OCI-LY7 (cell line): ENCODE results near the gene TBC1D30. TPM values are rescaled to one million over a fixed set of nuclear protein-coding genes. Genes with fewer than 3 reads are reported as not detected.

Source experiments
- BruUV-seq: library from RNA; stranded (reverse); fragments of 400-500 nt; replicated peaks from 2 replicates; lab custom pipeline; 2021; lab: Mats Ljungman, UMichigan
- CTCF ChIA-PET: fragments of 300-600 bp; sonication (Branson Sonifier 250); formaldehyde crosslinking; loops from one replicate; lab custom pipeline; 2022; ENCODE audit warnings: antibody characterized with exemption; ENCODE audit not compliant: unreplicated experiment; lab: Charles Lee
- POLR2A ChIA-PET: fragments of 300-600 bp; sonication (Branson Sonifier 250); formaldehyde crosslinking; loops from one replicate; lab custom pipeline; 2022; ENCODE audit warnings: antibody characterized with exemption; lab: Charles Lee
- DNase-seq: peaks from one replicate; pipeline ENCODE4 v3.0.0-alpha.2; 2015; ENCODE audit warnings: low spot score
- H2AFZ ChIP-seq: fragments of 200-600 bp; sonication (generic), shearing (Covaris generic); 2 replicates; pipeline ENCODE4 v1.6.1; 2014; ENCODE audit warnings: mild to moderate bottlenecking, antibody characterized with exemption, low read length, moderate library complexity
- H3K27ac ChIP-seq: fragments of 200-600 bp; sonication (generic); 2 replicates; pipeline ENCODE4 v1.5.1; 2014; ENCODE audit warnings: mixed run types, low read depth, mild to moderate bottlenecking, moderate library complexity, low read length, inconsistent platforms; ENCODE audit not compliant: poor library complexity, severe bottlenecking
- H3K36me3 ChIP-seq: fragments of 200-600 bp; sonication (generic); 2 replicates; pipeline ENCODE4 v1.6.1; 2014; ENCODE audit warnings: mild to moderate bottlenecking, antibody characterized with exemption, low read length, moderate library complexity, mixed read lengths; ENCODE audit not compliant: insufficient read depth
- H3K4me1 ChIP-seq: fragments of 200-600 bp; sonication (generic); 2 replicates; pipeline ENCODE4 v1.5.1; 2014; ENCODE audit warnings: mild to moderate bottlenecking, low read length; ENCODE audit not compliant: insufficient read depth, poor library complexity, severe bottlenecking
- H3K4me2 ChIP-seq: fragments of 200-600 bp; sonication (generic); 2 replicates; pipeline ENCODE4 v1.6.1; 2014; ENCODE audit warnings: mild to moderate bottlenecking, low read length
- H3K4me3 ChIP-seq: fragments of 200-600 bp; sonication (generic); 2 replicates; pipeline ENCODE4 v1.5.1; 2014; ENCODE audit warnings: mild to moderate bottlenecking, low read depth, low read length; ENCODE audit not compliant: poor library complexity, severe bottlenecking
- H3K79me2 ChIP-seq: fragments of 200-600 bp; sonication (generic); 2 replicates; pipeline ENCODE4 v1.6.1; 2016; ENCODE audit warnings: low read depth, mild to moderate bottlenecking, low read length, moderate library complexity, mixed read lengths; ENCODE audit not compliant: insufficient read depth
- H3K9me2 ChIP-seq: fragments of 200-600 bp; sonication (generic); 2 replicates; pipeline ENCODE4 v1.6.1; 2016; ENCODE audit warnings: mild to moderate bottlenecking, low read length, mixed read lengths; ENCODE audit not compliant: insufficient read depth
- H3K9me3 ChIP-seq: fragments of 200-600 bp; sonication (generic); 2 replicates; pipeline ENCODE4 v1.6.1; 2014; ENCODE audit warnings: mild to moderate bottlenecking, mixed run types, low read length, mixed read lengths
- H4K20me1 ChIP-seq: fragments of 200-600 bp; sonication (generic); 2 replicates; pipeline ENCODE4 v1.6.1; 2014; ENCODE audit warnings: mild to moderate bottlenecking, antibody characterized with exemption, low read length, moderate library complexity, mixed read lengths; ENCODE audit not compliant: insufficient read depth
- EZH2phosphoT487 ChIP-seq: fragments of 200-600 bp; sonication (generic); IDR thresholded peaks from 2 replicates; pipeline ENCODE4 v1.6.1; 2018; ENCODE audit warnings: low read depth, borderline replicate concordance, mild to moderate bottlenecking, mixed run types, antibody characterized with exemption, low read length, moderate library complexity, mixed read lengths
- intact Hi-C: fragments of 100-400 bp; cut with micrococcal nuclease; formaldehyde crosslinking; loops from one replicate; pipeline ENCODE4 v1.10.0; 2022; ENCODE audit not compliant: unreplicated experiment
- total RNA-seq, 2 experiments: library from RNA; depleted of rRNA in 1 of 2; stranded (reverse); fragments of >200 nt in 1 of 2; shearing (Covaris generic) in 1 of 2; gene quantifications; 2 replicates each; pipeline ENCODE4 v1.2.3, GENCODE V29; 2014 to 2022
- TF ChIP-seq, protein P1 (sequence below): fragments of 200-600 bp; sonication (generic); conservative IDR thresholded peaks from 2 replicates; pipeline ENCODE4 v1.5.1; 2014; ENCODE audit warnings: mild to moderate bottlenecking, antibody characterized with exemption, low read length, moderate library complexity, mixed read lengths

TBC1D30 gene
- total RNA-seq, 2 experiments from 2014 or later, result 0.13 to 4.6 TPM

DNA sequence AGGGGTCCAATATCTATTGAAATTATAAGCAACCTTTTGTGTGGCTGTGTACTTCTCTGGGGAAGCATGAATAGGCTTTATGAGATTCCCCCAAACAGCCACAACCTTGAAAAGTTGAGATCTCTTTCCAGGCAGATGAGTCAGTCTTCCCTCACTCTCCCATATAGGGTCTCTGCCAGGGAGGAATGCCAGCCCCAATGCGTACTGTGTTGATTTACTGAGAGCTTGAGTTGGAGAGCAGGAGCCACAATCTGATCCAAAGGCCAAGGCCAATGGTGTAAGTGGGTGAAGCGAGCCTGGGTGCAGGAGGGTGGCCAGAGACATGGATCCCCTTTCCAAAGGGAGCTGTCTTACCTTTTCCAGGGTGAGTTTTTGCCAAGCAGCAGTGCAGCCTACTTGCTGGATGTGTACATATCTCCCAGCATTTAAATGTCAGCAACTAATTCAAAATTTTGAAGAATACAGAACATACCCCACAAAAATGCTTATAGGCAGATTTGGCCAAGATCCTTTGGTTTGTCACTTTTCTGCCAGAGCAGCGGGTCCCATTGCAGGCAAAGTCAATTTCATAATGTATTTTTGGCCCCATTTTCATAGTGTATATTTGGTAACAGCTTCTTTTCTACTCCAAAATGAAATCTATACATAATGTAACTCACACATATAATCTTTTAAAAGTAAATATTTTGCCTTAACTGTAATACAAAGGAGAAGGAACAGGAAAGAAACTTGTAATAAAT is 88.2 kb downstream of the TBC1D30 start:
- POLR2A ChIA-PET, result interaction anchor here (0.7 kb wide), 1 partner anchor 1521 kb away, joined by 3 read pairs; no protein-coding TSS in a partner anchor
- Histone ChIP-seq H3K4me2 (no peak overlapping the region), H2AFZ (no peak overlapping the region), H3K4me3 (no peak overlapping the region), H3K27ac (no peak overlapping the region), H3K9me2 (no peaks in the 10 kb centered on the region), H3K9me3 (no peaks in the 10 kb centered on the region), H3K79me2 (no peaks in the 10 kb centered on the region), H3K4me1 (no peaks in the 10 kb centered on the region), H4K20me1 (no peaks in the 10 kb centered on the region), H3K36me3 (no peaks in the 10 kb centered on the region)
- no TSS peak for BruUV-seq
- TF ChIP-seq EZH2phosphoT487, result no peak
- TF ChIP-seq, protein P1, sequence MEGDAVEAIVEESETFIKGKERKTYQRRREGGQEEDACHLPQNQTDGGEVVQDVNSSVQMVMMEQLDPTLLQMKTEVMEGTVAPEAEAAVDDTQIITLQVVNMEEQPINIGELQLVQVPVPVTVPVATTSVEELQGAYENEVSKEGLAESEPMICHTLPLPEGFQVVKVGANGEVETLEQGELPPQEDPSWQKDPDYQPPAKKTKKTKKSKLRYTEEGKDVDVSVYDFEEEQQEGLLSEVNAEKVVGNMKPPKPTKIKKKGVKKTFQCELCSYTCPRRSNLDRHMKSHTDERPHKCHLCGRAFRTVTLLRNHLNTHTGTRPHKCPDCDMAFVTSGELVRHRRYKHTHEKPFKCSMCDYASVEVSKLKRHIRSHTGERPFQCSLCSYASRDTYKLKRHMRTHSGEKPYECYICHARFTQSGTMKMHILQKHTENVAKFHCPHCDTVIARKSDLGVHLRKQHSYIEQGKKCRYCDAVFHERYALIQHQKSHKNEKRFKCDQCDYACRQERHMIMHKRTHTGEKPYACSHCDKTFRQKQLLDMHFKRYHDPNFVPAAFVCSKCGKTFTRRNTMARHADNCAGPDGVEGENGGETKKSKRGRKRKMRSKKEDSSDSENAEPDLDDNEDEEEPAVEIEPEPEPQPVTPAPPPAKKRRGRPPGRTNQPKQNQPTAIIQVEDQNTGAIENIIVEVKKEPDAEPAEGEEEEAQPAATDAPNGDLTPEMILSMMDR, result no peak
- intact Hi-C loops, result no loop called here
- CTCF ChIA-PET, result no interaction called here
- DNase-seq, result no peak

DNA sequence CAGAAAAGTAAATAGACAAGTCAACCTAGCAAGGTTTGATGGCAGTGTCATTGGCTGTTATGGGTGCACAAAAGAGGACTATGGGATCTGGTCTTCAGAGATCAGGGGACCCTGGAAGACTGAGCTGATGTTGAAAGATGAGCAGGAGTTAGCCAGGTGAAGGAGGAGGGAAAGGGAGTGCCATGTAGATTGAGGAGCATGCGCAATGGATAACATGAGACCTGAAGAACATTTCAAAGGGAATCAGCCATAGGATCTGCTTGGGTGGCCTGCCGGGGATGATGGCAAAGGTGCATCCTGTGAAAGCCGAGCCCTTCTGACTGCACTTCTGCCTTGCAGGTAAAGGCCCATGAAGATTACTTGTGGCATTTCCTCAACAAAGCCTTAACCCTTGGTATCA is 90.8 kb downstream of the TBC1D30 start:
- Histone ChIP-seq H3K79me2 (no peaks in the 10 kb centered on the region), H3K4me1 (no peaks in the 10 kb centered on the region), H2AFZ (no peak overlapping the region), H3K4me2 (no peak overlapping the region), H3K4me3 (no peak overlapping the region), H4K20me1 (no peaks in the 10 kb centered on the region), H3K9me3 (no peaks in the 10 kb centered on the region), H3K9me2 (no peaks in the 10 kb centered on the region), H3K36me3 (no peaks in the 10 kb centered on the region), H3K27ac (no peak overlapping the region)
- no peak for DNase-seq
- ChIA-PET CTCF (no interaction called here), POLR2A (no interaction called here)
- intact Hi-C loops, result no loop called here
- TF ChIP-seq EZH2phosphoT487, result no peak
- TF ChIP-seq, protein P1, result no peak
- no TSS peak for BruUV-seq
